ENCODE data around the gene CLCN6.

GRCh38 chr1:11825131-11825530, 19.1 kb downstream of the CLCN6 start:
- TF ChIP-seq POLR2A (IDR thresholded peaks at IDR 0.05) (no peak), CTCF (IDR thresholded peaks at IDR 0.05) (no peak)

All from body of pancreas (tissue), 4 donors.